K562 (cell line): Measurements from ENCODE around the gene PNPLA7. TPM values are rescaled to one million over a fixed set of nuclear protein-coding genes. Genes with fewer than 3 reads are reported as not detected.
A peak's percentile ranks its signal among the peaks of the same experiment; 100 is the strongest.

Experiments used
- BACH1 ChIP-seq: fragments of 200-800 bp; sonication (Bioruptor generic); IDR thresholded peaks from 2 replicates; pipeline ENCODE4 v1.6.1; 2016; ENCODE audit warnings: missing genetic modification characterization, missing compliant biosample characterization
- BMI1 ChIP-seq: fragments of 150-350 bp; IDR thresholded peaks from 2 replicates; pipeline ENCODE4 v1.6.1; 2014; ENCODE audit warnings: low read length
- BRF2 ChIP-seq: IDR thresholded peaks from 3 replicates; pipeline ENCODE4 v1.6.1; 2011; ENCODE audit warnings: borderline replicate concordance, mild to moderate bottlenecking; ENCODE audit not compliant: insufficient read length, insufficient read depth
- CBX2 ChIP-seq: fragments of 200-600 bp; sonication (generic); IDR thresholded peaks from one replicate; pipeline ENCODE4 v1.6.1; 2012; ENCODE audit warnings: mild to moderate bottlenecking, low read length, inconsistent platforms; ENCODE audit not compliant: insufficient read depth, poor library complexity, severe bottlenecking
- KDM1A ChIP-seq, 2 experiments: fragments of 450-650 bp; IDR thresholded peaks; 2 replicates each; pipeline ENCODE4 v1.6.1; 2016; ENCODE audit warnings: mild to moderate bottlenecking in 2 of 2
- MLLT1 ChIP-seq, 2 experiments: fragments of 450-650 bp; IDR thresholded peaks; 2 replicates each; pipeline ENCODE4 v1.6.1; 2016
- NR4A1 ChIP-seq, 2 experiments: fragments of 250-450 bp in 1 of 2; fragments of 450-650 bp in 1 of 2; sonication (Bioruptor Pico) in 1 of 2; IDR thresholded peaks; 2 replicates each; pipeline versions ENCODE4 v1.4.0 to v1.6.1; 2016 to 2020; ENCODE audit warnings: mild to moderate bottlenecking in 2 of 2, missing compliant biosample characterization in 1 of 2, missing genetic modification characterization in 1 of 2, moderate library complexity in 1 of 2
- PHF20 ChIP-seq: fragments of 450-650 bp; IDR thresholded peaks from 2 replicates; pipeline ENCODE4 v1.6.1; 2018; ENCODE audit not compliant: partially characterized antibody
- POLR2AphosphoS5 ChIP-seq: IDR thresholded peaks from 2 replicates; pipeline ENCODE4 v1.6.1; 2011; ENCODE audit warnings: mild to moderate bottlenecking, low read depth, low read length, moderate library complexity; ENCODE audit not compliant: control insufficient read depth, insufficient read depth
- SNIP1 ChIP-seq: fragments of 450-650 bp; IDR thresholded peaks from 2 replicates; pipeline ENCODE4 v1.7.1; 2017; ENCODE audit warnings: low read depth, mild to moderate bottlenecking
- TBL1XR1 ChIP-seq, 2 experiments: IDR thresholded peaks; 2 replicates each; pipeline ENCODE4 v1.6.1; 2012; ENCODE audit warnings: improper control_type of control experiment in 2 of 2, low read length in 2 of 2, mild to moderate bottlenecking in 1 of 2
- TEAD1 ChIP-seq, 2 experiments: fragments of 450-650 bp in 1 of 2; sonication (generic) in 1 of 2; formaldehyde crosslinking; IDR thresholded peaks; 2 replicates each; pipeline versions ENCODE4 v1.4.0 to v1.8.0; 2020 to 2022; ENCODE audit warnings: mild to moderate bottlenecking in 2 of 2, missing genetic modification reagents in 1 of 2
- ZHX1 ChIP-seq: fragments of 150-350 bp; conservative IDR thresholded peaks from 2 replicates; pipeline ENCODE4 v1.6.1; 2014; ENCODE audit warnings: low read length
- ZKSCAN1 ChIP-seq: fragments of 150-350 bp; IDR thresholded peaks from 2 replicates; pipeline ENCODE4 v1.6.1; 2016; ENCODE audit warnings: low read depth, low read length
- ZNF707 ChIP-seq: fragments of 250-450 bp; sonication (Bioruptor Pico); conservative IDR thresholded peaks from 2 replicates; pipeline ENCODE4 v1.8.0; 2022; ENCODE audit warnings: inconsistent platforms, mild to moderate bottlenecking, moderate library complexity
- polyA plus RNA-seq, 8 experiments: library from polyadenylated mRNA; depleted of rRNA in 4 of 8; stranded (reverse) in 5 of 8; unstranded in 3 of 8; fragments of >200 nt; fragmentation: Nextera tagmentation in 2 of 8; fragmentation: Illumina TruSeq in 1 of 8; extraction: Ambion mirVana in 2 of 8; extraction: Trizol in 1 of 8; gene quantifications; 2 replicates each; pipeline versions ENCODE4 v1.2.1 to v1.2.3, GENCODE V29; 2011 to 2014; ENCODE audit warnings: inconsistent platforms in 1 of 8, missing spikeins in 1 of 8
- total RNA-seq, 7 experiments: library from RNA; depleted of rRNA in 6 of 7; stranded (reverse); fragments of >200 nt in 6 of 7; fragmentation: Illumina TruSeq in 2 of 7; extraction: Trizol in 2 of 7; gene quantifications; 2 replicates each; pipeline versions ENCODE4 v1.2.1 to v1.2.3, GENCODE V29; 2011 to 2021; ENCODE audit warnings: low replicate concordance in 1 of 7
- TF ChIP-seq, protein P1 (sequence below): fragments of 250-450 bp; sonication (Bioruptor Pico); IDR thresholded peaks from 2 replicates; pipeline ENCODE4 v1.5.0; 2020; ENCODE audit warnings: mild to moderate bottlenecking
- TF ChIP-seq, protein P2 (sequence below), 2 experiments: IDR thresholded peaks; 2 replicates each; pipeline ENCODE4 v1.6.1; 2011; ENCODE audit warnings: borderline replicate concordance in 1 of 2, control low read depth in 1 of 2, low read depth in 1 of 2, low read length in 1 of 2, mild to moderate bottlenecking in 1 of 2, mixed read lengths in 1 of 2, moderate library complexity in 1 of 2; ENCODE audit not compliant: insufficient read depth in 1 of 2, insufficient read length in 1 of 2, poor library complexity in 1 of 2, severe bottlenecking in 1 of 2; ENCODE audit errors: extremely low read depth in 1 of 2

Gene PNPLA7
- total and polyA plus RNA-seq, 9 of the 15 experiments (the other 6 are each of a cell fraction or from before 2014, with no cell fraction given), result 0.01 to 0.85 (median 0.19) TPM; not detected in 1

DNA sequence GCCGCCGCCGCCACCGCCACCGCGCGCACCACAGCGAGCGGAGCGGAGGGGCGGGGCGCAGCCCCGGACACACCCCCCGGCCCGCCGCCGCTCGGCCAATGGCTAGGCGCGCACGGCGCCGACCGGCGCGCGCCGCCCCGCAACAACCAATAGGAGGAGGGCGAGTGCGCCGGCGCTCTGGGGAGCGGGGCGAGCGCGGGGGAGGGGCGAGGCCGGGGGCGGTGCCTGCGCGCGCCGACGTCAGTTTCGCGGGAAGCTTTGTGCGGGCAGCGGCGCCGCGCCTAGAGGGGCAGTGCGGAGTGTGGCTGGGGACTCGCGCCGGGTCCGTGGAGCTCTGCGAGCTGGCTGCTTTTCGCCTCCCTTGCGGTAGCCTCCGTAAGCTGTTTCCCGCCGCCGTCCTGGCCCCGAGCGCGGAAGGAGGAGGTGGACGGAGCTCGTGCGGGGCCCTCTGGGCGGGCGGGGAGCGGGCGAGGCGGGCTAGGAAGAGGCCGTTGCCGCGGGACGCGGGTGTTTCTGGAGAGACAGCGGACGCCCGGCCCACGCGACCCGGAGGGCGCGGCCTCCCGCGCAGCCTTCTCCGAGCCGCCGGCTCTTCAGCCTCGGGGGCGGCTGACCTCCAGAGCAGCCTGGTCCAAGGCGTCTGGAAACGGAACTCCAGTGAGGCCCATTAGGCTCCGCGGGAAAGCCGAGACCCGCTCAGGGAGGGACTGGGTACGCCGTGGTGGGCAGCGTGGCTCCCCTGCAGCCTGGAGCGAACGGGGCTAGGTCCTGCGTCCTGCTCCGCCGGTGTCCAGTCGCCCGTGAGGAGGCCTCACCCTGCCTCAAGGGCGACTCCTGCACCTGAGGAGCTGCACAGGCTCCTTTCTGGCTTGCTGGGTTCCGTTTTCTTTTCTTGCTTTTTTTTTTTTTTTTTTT, 40.5 kb upstream of the PNPLA7 start, which contains the start of gene ZMYND19 (continued):
- TF ChIP-seq BMI1 (no peak), TEAD1 (CRISPR knock-in tag; IDR thresholded peaks at IDR 0.05) (0 out of 4 replicates have a peak, but pooled peaks of 1 of the 2 experiments have one; percentile 48), NR4A1 (CRISPR knock-in tag; IDR thresholded peaks at IDR 0.05) (no peak), NR4A1 (tag; IDR thresholded peaks at IDR 0.05) (no peak), MLLT1 (IDR thresholded peaks at IDR 0.05) (no peak), ZKSCAN1 (no peak), ZNF707 (no peak), SNIP1 (no peak), TBL1XR1 (IDR thresholded peaks at IDR 0.05; ENCODE audit: low read length in 2 of 2) (no peak), KDM1A (IDR thresholded peaks at IDR 0.05) (no peak), BRF2 (no peak), PHF20 (no peak), ZHX1 (no peak), POLR2AphosphoS5 (0 out of 2 replicates have a peak, but pooled peaks have one; percentile 34), CBX2 (no peak), BACH1 (tag) (no peak)
- TF ChIP-seq, protein P1, sequence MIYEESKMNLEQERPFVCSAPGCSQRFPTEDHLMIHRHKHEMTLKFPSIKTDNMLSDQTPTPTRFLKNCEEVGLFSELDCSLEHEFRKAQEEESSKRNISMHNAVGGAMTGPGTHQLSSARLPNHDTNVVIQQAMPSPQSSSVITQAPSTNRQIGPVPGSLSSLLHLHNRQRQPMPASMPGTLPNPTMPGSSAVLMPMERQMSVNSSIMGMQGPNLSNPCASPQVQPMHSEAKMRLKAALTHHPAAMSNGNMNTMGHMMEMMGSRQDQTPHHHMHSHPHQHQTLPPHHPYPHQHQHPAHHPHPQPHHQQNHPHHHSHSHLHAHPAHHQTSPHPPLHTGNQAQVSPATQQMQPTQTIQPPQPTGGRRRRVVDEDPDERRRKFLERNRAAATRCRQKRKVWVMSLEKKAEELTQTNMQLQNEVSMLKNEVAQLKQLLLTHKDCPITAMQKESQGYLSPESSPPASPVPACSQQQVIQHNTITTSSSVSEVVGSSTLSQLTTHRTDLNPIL, result no peak
- TF ChIP-seq, protein P2, sequence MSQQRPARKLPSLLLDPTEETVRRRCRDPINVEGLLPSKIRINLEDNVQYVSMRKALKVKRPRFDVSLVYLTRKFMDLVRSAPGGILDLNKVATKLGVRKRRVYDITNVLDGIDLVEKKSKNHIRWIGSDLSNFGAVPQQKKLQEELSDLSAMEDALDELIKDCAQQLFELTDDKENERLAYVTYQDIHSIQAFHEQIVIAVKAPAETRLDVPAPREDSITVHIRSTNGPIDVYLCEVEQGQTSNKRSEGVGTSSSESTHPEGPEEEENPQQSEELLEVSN (IDR thresholded peaks at IDR 0.05; ENCODE audit: borderline replicate concordance in 1 of 2, extremely low read depth in 1 of 2, insufficient read depth in 1 of 2, insufficient read length in 1 of 2, low read depth in 1 of 2, low read length in 1 of 2, poor library complexity in 1 of 2, severe bottlenecking in 1 of 2), result peak in 1 of 2 experiments; percentile 48
